ENCODE data around the gene ADCY5. TPM values are rescaled to one million over a fixed set of nuclear protein-coding genes. Genes with fewer than 3 reads are reported as not detected.

ADCY5 gene
- total RNA-seq, 1 donor from 2014 or later, result under 0.01 TPM

DNA sequence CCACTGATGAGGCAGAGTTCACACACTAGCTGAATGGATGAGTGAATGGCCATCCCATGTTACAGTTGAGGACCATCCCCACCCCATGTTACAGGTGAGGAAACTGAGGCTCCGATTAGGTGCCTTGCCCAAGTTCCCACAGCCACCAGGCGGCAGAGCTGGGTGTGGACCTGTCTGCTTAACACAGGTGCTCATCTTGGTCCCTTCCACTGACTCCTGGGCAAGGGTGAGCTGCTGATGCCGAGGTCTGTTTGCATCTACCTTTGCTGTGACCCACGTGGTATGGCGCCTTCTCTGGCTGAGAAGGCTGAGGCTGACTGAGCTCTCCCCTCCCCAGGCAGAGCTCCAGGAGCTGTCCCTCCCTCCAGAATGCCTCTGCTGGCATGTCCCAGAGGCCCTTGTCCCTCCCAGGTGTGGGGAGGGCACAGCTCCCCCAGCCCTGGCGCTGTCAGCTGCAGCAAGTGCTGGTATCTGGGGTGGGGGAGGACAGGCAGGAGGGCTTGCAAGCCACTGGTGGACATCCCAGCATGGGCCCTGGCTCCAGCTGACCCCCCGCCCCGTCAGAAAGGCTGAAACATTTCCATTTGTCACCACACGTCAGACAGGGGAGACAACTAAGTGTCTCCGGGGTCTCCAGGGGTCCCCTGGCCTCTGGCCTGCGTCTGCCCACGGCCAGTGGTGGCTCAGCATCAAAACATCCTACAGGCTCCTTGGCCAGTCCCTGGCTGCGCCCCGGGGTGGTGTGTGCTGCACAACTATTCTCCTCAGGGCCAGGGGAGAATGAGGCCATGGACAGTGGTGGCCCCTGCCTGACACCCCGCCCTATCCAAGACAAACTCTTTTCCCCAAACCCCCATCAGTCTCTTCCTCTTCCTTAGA is 105.4 kb downstream of the ADCY5 start:
- no peak for DNase-seq (ENCODE audit: low read depth in 2 of 2)

- DNase-seq (ENCODE audit: low read depth in 2 of 2), result no peak
Measured at GRCh38 chr3:123342631-123343080, 106.2 kb downstream of the ADCY5 start.

GRCh38 chr3:123341871-123342630 is 106.8 kb downstream of the ADCY5 start:
- DNase-seq (ENCODE audit: low read depth in 2 of 2), result no peak

- no peak for DNase-seq (ENCODE audit: low read depth in 2 of 2)
Measured at GRCh38 chr3:123340336-123340735, 108.6 kb downstream of the ADCY5 start.

- DNase-seq (ENCODE audit: low read depth in 2 of 2), result no peak
Measured at GRCh38 chr3:123339302-123339701, 109.6 kb downstream of the ADCY5 start.

GRCh38 chr3:123338620-123339061 is 110.2 kb downstream of the ADCY5 start:
- DNase-seq (ENCODE audit: low read depth in 2 of 2), result no peak

DNA sequence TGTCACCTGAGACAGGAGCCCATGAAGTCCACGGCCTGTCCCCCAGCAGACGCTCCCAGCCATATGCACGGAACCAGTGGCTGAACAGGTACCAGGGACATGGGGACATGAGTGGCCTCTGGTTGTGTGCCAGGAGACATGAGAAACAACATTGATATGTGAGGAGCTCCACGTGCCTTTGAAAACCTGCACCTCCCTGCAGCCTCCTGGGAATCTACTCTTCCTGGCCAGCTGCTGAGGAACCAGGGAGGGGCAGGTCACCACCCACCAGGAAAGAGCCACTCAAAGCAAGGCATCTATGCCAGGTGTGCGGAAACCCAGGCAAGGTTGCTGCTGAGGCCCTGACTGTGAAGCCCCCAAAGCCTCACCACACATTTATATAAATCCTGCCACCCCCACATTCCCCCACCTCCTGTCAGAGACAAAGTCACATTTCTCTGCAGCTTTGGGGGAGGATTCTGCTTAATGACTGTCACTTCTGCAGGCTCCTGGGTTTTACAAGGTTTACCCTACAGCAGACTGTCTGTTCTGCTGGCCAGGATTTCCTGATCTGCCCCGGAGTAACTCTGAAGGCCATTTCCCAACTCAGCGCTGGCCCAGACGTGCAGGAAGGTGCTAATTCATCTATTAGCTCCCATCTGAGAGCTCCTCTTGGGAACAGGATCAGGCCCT is 110.8 kb downstream of the ADCY5 start:
- DNase-seq (ENCODE audit: low read depth in 2 of 2), result no peak

DNA sequence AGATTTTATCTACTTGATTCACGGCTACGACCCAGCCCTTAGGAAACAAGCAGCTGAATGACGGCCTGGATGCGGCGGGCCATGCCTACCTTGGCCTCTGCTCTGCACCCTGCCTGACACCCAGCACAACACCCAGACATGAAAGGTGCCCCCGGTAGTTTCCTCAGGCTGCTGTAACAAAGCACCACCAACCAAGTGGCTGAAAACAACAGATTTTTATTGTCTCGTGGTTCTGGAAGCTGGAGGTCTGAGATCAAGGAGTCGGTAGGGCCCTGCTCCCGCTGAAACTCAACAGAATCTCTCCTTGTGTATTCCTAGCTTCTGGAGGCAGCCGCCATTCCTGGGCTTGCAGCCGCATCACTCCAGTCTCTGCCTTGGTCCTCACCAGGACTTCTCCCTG is 111.7 kb downstream of the ADCY5 start:
- DNase-seq (ENCODE audit: low read depth in 2 of 2), result no peak

DNA sequence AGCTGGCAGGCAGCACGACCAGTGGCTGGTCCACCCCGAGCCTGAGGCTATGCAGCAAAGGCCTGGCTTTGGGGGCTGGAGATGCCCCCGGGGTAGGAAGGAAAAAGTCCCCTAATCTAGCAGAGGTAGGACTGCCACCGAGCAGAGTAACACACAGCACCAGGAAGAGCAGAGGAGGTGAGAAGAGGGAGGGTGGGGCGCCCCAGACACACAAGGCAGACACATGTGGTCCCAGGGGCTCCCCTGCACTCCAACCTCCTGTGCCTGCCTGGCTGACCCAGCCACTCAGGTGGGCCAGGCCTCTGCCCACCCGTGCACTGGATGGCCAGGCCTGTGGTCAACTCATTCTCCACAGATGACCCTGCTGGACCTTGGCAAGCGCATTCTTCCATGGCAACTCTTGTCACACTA is 112.4 kb downstream of the ADCY5 start:
- no peak for DNase-seq (ENCODE audit: low read depth in 2 of 2)

DNA sequence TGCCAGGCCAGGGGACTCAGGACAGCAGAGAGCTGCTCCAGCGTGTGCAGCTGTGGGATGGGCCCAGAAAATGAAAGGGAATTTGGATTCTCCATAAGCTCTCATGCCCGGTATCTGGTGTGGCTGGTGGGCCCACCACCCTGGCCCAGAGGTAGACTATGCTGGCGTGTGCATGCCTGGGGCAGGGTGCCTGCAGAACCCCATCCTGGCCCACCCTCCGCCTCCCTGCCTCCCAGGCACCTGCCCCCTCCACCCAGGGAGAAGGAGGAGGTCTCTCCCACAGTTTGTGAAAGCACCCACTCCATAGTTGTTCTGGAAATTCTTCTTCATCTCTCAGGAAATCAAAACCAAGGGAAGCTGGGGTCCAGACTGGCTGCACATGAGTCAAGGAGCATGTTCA is 112.9 kb downstream of the ADCY5 start:
- no peak for DNase-seq (ENCODE audit: low read depth in 2 of 2)

- DNase-seq (ENCODE audit: low read depth in 2 of 2), result no peak
Measured at GRCh38 chr3:123335007-123335670, 113.8 kb downstream of the ADCY5 start.

GRCh38 chr3:123334056-123334455 is 114.8 kb downstream of the ADCY5 start:
- DNase-seq (ENCODE audit: low read depth in 2 of 2), result no peak

DNA sequence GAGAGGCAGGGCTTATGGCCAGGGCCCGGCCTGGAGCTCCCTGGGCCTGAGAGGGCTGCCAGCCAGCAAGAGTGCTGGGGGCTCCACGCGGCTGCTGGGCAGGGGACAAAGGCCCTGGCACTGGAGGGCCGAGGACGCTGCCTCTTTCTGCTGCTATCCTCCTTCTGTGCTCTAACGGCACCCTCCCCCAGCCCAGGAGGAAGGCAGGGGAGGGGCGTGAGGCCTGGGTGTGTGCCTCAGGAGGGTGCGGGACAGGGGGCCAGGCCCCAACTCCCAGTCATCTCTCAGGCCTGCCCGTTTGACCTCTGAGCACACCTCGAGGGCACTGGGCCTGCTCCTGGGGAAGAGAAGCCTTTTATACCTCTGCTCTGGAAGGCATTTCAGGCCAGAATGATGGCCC is 115.5 kb downstream of the ADCY5 start:
- DNase-seq (ENCODE audit: low read depth in 2 of 2), result no peak

- no peak for DNase-seq (ENCODE audit: low read depth in 2 of 2)
Measured at GRCh38 chr3:123332124-123332641, 116.7 kb downstream of the ADCY5 start.

GRCh38 chr3:123331651-123332050 is 117.2 kb downstream of the ADCY5 start:
- no peak for DNase-seq (ENCODE audit: low read depth in 2 of 2)

GRCh38 chr3:123331006-123331405 is 117.9 kb downstream of the ADCY5 start:
- DNase-seq (ENCODE audit: low read depth in 2 of 2), result no peak

- DNase-seq (ENCODE audit: low read depth in 2 of 2), result no peak
Measured at GRCh38 chr3:123330441-123330991, 118.4 kb downstream of the ADCY5 start.

- DNase-seq (ENCODE audit: low read depth in 2 of 2), result no peak
Measured at GRCh38 chr3:123329636-123330340, 119.1 kb downstream of the ADCY5 start.

- peak; percentile 21 to 54 for DNase-seq (ENCODE audit: low read depth in 2 of 2)
Measured at GRCh38 chr3:123328851-123329635, 119.8 kb downstream of the ADCY5 start.

All from dermis microvascular lymphatic vessel endothelial cell (primary cell).